ENCODE results near the gene MPPED1. TPM values are rescaled to one million over a fixed set of nuclear protein-coding genes. Genes with fewer than 3 reads are reported as not detected.

MPPED1 gene
- polyA plus RNA-seq, 5 donors = 0.25 to 0.46 (median 0.46) TPM

DNA sequence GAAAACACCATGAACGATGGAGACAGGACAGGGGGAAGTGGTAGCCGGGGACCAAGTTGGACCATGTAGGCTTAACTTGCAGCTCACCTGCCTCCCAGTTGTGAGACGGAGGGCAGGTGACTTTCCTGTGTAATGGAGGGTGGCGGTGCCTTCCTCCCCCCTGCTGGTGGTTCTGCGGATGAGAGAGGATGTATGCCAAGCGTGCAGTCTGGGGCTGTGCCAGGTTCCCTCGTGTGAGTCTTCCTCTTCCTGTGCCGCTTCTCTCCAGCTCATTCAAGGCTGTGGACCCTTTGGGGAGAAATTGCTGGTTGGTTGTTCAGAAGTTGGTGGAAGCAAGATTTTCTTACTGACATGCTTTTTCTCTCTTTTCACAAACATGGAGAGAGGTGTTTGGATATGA lies 35.1 kb downstream of the MPPED1 start:
- no peak for DNase-seq

DNA sequence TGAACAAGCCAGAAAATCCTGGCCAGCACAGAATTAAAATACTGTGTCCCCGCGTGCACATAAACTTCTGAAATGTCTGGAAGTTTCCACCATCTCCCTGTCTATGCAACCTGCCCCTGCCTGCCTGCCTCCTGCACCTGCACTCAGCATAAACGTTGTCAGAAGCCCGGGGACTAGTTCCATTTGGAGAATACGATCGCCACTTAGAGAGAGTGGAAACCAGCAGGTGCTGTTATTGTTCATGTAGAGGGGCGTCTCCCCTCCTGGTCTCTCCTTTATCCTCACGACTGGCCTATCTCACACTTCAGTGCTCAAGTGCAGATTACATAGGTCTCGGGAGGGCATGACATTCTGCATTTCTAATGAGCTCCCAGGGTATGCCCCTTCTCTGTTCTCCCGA lies 35.6 kb downstream of the MPPED1 start:
- DNase-seq = no peak

DNA sequence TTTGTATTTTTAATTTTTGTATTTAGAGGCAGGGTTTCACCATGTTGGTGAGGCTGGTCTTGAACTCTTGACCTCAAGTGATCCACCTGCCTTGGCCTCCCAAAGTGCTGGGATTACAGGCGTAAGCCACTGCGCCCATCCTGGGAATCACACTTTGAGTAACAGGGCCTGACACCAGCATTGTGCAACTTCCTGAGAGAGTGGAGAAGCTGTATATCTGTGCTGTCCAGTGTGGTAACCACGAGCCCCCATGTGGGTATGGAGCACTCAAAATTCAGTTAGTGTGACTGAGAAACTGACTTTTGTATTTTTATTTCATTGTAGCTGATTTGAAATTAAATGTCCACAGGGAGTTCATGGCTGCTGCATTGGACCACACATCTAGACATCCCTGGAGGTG lies 36.2 kb downstream of the MPPED1 start:
- DNase-seq = no peak

DNA sequence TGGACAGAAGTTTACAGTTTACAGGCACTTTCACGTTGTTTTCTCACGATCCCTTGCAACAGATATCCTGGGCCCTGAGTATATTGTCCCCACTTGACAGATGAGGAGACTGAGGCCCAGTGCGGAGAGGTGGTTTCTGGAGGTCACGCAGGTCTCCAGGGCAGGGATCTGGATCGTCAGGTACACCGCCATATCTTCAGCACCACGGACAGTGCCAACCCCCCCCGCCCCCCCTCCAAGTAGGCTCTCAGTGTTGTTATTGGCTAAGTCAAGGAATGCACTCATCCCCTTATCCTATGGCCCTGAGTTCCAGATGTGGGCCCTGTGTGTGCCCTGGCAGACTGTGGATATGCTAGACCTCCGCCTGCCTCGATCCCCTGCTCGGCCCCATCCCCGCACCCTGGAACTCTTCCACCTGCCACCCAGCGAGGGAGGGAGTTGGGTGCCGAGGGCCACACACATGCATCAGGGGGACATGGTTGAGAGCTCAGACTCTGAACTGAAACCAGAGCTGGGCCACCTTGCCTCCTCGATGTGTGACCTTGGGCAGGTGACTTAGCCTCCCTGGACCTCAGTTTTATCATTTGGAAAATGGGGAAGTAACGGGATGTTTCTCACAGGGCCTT lies 37.5 kb downstream of the MPPED1 start:
- no peak for DNase-seq

DNA sequence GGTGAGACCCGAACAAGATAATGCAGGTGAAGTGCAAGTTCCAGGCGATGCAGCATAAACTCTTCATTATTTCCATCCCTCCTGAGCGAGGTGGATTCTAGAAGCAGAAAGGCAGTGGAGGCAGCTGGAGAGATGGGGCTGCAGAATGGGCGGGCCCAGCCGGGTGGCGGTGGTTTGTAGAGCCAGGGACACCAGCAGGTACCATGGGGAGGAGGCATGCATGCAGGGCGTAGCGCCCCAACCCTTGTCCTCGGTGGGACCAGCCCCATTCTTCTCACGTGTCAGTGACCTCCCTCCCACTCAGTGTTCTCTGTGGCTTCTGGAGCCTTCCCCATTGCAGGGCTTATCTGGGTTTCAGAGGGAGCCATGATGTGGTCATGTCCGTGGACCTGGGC lies 38.0 kb downstream of the MPPED1 start:
- no peak for DNase-seq

DNA sequence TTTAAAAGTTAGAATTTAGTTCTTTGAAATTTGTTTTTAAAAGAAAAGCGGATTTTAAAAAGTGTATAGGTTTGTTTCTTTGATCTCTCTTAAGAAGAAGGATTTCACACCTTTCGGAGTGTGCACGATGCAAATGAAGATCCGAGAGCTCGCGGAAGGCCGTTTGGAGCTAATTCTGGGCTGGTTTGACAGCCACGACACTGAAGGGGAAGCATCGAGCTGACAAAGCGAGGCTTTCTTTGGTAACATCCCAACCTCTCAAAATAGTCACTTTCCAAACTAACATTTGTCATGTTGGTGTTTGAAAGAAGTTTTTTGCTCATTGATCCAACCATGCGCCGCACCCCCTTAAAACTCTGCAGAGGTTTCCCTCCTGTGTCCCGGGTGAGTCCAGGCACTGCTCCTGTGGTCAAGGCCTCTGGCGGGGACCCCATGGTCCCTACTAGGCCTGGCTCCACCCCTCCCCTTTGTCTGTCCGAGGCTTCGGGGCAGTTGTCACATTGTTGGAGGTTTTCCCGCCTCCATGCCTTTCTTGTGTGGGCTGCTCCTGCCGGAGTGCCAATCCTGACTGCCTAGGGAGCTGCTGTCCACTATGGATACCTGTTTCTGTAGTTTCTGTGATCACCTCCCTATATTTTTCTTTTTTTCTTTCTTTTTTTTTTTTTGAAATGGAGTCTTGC lies 39.7 kb downstream of the MPPED1 start:
- no peak for DNase-seq

DNA sequence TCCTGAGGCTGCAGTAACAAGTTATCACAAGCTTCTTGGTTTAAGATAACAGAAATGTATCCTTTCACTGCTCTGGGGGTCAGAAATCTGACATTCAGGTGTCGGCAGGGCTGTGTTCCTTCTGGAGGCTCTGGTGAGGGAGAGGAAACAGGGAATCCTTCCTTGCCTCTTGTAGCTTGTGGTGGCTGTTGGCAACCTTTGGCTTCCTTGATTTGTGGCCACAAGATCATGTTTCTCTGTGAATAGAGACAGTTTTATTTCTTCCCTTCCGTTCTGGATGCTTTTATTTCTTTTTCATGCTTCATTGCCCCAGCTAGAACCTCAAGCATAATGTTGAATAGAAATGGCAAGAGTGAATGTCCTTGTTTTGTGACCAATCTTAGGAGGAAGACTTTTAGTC lies 44.0 kb downstream of the MPPED1 start:
- DNase-seq = no peak

DNA sequence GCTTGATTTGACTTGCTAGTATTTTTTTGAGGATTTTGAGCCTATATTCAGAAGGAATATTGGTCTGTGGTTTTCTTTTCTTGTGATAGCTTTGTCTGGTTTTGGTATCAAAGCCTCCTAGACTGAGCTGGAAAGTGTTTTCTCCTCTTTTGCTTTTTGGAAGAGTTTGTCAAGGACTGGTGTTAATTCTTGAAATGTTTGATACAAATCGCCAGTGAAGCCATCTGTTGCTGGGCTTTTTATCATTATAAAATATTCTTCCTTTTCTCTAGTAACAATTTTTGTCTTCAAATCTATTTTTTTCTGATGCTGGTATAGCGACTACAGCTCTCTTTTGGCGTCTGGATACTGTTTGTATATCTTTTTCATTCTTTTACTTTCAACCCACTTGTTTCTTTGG lies 45.2 kb downstream of the MPPED1 start:
- no peak for DNase-seq

DNA sequence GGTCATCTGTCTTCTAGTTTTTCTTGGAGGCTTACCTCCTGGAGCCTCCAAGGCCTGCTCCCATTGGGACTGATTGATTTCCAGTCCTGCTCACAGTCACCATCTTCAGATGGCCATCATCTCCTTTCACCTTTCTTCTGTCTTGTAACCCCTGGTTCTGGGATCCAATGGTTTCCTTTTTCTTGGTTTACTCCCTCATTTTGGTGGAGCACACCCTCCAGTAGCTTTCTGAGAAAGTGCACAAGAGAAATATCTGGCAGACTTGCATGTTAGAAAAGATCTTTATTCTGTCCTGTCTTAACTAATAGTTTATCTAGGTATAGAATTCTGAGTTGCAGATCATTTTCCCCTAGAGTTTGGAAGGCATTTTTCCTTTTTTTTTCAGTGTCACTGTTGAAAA lies 50.9 kb downstream of the MPPED1 start:
- no peak for DNase-seq

DNA sequence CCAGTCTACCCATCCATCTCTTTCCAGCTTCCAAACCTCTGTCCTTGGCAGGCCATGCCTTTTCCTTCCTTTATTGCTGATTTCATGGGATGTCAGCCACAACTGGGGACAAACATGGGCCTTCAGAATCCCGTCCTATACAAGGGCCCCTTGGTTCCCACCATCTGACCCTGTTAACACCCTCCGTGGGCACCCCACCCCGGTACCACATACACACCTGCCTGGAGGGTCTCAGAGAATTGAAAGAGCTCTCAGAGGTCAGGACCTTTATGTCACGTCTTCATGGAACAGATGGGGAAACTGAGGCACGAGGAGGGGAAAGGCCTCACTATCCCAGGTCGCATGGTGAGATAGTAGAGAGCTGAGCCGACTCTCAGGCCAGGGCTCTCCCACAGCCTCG lies 53.0 kb downstream of the MPPED1 start:
- DNase-seq = no peak

DNA sequence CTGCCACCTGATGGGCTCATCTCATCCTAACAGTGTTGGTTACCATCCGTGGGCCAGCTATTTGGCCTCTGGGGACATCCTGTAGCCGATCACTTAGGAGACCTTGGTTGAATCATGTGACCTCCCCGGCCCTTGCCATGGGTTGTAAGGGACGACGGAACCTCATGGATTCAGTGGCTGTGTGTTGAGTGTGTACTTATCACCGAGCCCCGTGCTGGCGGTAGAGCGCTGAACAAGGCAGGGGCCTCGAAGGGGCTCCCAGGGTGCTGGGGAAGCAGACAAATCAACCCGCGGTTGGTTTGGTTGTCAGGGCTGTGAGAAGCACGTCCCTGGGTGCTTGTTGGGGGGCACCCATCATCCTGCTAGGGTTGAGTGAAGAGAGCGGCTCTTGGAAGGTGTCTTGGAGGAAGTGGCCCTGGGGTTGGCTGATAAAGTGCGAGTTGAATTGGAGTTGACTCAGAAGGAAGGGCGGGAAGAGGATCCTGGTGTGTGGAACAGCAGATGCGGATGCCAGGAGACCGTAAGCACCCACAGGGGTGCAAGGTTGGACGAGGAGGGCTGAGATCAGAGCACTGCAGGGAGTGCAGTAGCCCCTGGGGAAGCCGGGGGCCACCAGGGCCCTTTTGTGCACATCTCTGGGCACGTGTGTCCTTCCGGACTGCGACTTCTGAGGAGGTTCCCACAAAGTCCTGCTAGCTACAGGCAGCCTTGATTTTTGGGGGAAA lies 53.6 kb downstream of the MPPED1 start:
- no peak for DNase-seq

DNA sequence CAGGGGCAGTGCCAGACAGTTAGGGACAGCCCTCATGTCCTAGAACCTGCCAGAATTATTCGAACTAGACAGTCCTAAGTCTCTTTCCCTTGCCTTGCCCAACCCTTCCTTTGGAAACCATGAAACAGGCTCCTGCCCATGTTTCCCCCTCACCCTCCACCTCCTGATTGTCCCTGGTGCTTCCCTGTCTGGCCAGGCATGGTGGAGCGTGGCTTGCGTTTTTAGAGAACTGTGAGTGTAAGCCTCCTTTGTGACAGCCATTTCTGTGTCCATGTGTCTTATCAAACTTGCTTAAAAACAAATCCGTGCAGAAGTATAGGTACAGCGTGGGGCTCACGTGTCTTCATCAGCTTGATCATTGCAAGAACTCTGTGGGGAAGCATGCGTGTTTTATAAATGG lies 54.9 kb downstream of the MPPED1 start:
- DNase-seq = no peak

DNA sequence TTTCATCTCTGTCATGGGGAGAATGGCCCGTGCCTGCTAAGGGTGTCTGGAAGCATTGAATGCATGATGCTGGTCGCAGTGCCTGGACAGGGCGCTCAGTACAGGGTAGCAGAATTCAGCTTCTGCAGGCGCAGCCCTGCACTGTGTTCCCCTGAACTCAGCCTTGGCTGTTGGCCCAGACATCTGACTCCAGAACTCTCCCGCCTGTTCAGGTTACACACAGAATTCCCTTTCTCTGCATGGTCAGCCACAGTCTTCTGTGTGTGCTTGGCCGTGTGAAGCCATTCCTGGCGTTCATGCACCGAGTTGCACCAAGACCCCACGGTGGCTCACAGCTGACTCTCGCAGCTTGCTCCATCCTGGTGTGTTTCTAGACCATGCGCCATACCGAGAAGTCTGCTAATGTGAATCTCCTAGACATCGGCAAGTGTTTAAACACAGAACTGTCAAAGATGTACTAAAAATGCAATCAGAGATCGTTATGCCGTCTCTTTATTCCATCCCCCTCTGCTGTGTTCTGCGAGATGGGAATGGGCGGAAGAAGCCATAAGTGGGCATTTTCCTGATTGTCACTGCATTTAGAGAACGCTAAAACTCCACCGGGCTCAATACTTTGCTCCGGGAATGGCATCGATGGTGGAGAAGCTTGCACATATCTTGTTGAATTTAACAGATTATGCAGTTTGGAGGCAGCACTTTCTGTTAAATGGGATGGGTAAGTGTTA lies 55.6 kb downstream of the MPPED1 start:
- no peak for DNase-seq

DNA sequence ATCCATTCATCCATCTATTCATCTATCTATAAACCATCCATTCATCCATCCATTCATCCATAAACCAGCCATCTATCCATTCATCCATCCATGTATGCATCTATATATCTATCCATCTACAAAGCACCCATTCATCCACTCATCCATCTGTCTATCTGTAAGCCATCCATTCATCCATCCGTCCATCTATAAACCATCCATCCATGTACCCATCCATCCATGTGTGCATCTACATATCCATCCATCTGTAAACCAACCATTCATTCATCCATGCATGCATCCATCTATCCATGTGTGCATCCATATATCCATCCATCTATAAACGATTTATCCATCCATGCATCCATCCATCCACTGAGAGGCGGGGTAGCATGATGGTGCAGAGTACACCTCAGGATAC lies 58.4 kb downstream of the MPPED1 start:
- DNase-seq = no peak

DNA sequence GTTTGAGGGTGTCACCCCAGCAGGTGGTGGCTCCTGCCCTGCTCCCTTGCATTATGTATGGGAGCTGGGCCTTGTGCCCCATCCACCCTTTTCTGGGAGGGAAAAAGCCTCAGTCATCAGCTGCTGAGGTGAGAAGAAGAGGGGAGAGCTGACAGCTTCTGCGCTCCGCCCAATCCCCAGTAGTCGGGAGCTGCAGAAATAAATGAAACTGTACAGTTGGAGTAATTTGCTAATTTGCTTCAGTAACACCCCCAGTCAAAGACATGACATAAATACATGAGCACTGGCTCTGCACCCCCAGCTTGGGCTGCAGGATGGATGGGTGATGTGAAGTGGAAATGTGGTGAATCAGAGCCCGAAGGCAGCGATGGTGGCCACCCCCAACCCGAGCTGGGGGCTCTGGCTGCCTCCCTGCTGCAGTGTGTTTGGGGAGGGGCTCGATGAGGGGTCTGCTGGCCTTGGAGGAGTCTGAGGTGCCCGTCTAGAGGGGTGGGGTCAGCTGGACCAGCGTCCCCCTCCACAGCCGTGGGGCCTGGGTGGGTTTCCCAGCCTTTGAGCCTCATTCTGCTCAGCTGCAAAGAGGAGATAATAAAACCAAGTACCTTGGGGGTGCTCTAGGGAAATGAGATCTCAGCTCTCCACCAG lies 59.2 kb downstream of the MPPED1 start:
- no peak for DNase-seq

DNA sequence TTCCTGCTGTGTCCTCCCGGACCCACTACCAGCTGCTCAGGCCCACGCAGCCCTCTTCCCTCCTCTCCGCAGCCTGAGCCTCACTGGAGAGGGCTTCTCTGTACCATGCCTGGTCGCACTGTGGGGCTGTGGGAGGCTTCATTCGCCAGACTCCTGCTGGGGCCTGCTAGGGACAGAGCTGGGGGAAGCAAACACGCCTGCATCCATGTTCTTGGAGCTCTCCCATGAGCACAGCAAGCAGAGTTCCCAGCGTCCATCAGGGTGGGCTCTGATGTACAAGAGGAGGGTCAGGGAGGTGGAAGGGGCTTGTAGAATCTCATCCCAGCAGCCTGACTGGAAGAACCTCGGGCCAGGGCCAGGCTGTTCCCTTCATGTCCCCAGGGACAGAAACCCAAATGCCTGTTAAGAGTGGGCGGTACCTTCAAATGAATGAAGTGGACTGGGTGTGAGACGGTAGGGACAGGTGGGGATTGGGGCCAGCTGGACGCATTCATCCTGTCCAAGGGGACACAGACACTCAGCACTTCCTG lies 59.9 kb downstream of the MPPED1 start:
- no peak for DNase-seq

DNA sequence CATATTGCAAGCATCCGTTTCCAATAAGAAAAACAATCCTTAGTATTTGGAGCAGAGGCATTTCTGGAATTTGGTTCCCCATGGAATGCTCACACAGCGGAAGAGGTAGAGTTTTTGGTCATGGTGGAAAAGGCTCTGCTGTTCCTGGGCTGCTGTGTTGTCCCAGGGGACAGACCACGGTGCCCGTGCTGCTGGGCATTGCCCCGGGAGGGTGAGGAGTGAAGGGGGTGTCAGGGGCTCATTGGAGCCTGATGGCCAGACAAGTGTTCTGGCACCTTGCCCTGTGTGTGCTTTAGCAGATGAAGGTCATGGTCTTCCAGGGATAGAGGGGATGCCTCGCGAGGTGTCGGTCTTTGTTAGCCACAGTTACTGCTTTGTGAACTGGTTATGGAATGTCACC lies 61.2 kb downstream of the MPPED1 start:
- DNase-seq = no peak

DNA sequence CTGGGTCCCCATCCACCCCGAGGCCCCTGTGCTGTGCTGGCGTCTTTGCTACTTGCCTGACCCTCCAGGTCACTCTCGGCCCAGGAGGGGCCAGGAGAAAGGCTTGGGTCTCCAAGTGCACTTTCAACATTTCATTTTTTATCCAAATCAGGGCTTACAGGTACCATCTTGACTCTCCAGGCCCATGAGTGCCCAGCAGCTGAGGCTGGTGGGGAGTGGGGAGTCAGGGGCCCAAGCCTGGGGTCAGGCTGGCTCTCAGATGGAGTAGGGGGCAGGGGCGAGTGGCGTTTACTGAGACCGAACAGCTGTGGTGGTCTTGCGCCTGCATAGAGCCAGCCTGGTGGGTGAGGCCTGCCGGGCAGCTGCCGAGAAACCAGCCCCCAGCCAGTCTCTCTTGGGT lies 61.6 kb downstream of the MPPED1 start:
- no peak for DNase-seq

DNA sequence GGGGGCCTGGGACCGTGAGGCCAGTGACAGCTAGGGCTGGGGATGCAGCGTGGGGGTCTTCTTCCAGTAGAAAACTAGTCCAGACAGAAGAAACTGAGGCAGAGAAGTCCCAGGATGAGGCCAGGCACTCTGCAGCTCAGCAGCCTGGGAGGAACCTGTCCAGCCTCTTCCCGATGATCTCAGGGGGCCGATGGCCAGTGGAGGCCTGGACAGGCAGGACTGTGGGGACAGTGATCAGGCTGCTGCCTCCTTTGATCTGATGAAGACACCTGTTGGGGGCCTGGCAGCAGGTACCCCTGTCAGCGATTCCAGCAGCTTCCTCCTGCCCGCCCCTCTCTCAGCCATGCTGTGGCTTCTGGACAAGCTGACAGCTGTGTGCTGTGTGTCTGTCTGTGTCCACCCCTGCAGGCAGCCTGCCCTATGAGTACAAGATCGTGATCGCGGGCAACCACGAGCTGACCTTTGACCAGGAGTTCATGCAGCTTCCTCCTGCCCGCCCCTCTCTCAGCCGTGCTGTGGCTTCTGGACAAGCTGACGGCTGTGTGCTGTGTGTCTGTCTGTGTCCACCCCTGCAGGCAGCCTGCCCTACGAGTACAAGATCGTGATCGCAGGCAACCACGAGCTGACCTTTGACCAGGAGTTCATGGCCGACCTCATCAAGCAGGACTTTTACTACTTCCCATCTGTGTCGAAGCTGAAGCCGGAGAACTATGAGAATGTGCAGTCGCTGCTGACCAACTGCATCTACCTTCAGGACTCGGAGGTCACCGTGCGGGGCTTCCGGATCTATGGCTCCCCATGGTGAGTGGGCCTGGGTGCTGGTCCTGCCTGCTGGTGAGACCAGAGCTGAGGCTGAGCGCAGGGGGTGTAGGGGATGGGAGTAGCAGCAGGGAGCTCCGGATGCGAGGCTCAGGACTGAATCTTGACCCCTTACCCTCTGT lies 62.6 kb downstream of the MPPED1 start:
- DNase-seq = no peak

DNA sequence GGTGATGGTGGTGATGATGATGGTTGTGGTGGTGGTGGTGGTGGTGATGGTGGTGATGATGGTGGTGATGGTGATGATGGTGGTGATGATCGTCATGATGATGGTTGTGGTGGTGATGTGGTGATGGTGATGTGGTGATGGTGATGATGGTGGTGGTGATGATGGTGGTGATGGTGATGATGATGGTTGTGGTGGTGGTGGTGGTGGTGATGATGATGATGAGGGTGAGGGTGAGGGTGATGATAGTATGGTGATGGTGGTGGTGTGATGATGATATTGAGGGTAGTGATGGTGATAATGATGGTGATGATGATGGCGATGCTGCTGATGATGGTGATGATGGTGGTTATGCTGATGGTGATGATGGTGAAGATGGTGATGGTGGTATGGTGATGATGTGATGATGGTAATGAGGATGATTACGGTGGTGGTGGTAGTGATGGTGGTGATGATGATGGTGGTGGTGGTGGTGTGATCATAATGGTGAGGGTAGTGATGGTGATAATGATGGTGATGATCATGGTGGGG lies 63.8 kb downstream of the MPPED1 start:
- DNase-seq = no peak

Data from right lung (tissue), 5 donors.